ENCODE measurements around the gene SPRR2D. TPM values are rescaled to one million over a fixed set of nuclear protein-coding genes. Genes with fewer than 3 reads are reported as not detected.
"Not testable (repeated sequence)": the region's sequence is repeated elsewhere in the genome, so short reads cannot be mapped to it uniquely, and the experiment has no call there.

Gene SPRR2D
- total and polyA plus RNA-seq, 3 donors from 2014 or later: 0.56 to 0.74 TPM; not detected in 1

DNA sequence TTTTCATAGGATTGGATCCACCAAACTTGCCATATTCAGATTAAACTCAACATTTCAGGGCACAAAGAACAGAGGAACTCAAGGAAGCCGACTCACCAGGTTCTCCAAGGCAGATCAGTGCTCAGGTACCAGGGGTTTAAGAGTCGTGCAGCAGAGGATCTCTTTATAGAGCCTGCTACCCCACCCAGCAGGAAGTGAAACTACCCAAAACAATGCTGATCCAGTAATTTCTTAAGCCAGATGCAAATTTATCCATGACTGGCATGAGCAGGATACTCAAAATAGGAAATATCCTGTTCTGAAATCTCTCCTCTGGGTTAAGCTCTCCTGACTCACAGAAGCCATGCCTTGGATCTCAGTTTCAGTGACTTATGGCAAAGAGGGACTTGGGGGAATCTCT is 16.5 kb upstream of the SPRR2D start, which contains the start of gene SPRR2A:
Gene SPRR2A (minus strand): TSS at position 138 of the 400 bp plus-strand sequence. CDS start 777 bp downstream, outside the sequence.
- TF ChIP-seq POLR2A (IDR thresholded peaks at IDR 0.05): no peak
- TF ChIP-seq, protein P1, sequence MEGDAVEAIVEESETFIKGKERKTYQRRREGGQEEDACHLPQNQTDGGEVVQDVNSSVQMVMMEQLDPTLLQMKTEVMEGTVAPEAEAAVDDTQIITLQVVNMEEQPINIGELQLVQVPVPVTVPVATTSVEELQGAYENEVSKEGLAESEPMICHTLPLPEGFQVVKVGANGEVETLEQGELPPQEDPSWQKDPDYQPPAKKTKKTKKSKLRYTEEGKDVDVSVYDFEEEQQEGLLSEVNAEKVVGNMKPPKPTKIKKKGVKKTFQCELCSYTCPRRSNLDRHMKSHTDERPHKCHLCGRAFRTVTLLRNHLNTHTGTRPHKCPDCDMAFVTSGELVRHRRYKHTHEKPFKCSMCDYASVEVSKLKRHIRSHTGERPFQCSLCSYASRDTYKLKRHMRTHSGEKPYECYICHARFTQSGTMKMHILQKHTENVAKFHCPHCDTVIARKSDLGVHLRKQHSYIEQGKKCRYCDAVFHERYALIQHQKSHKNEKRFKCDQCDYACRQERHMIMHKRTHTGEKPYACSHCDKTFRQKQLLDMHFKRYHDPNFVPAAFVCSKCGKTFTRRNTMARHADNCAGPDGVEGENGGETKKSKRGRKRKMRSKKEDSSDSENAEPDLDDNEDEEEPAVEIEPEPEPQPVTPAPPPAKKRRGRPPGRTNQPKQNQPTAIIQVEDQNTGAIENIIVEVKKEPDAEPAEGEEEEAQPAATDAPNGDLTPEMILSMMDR (IDR thresholded peaks at IDR 0.05): no peak
- Histone ChIP-seq H3K9me3 (no peaks in the 10 kb centered on the region), H3K4me3 (no peak within 1 kb of the TSS), H3K27me3 (no peaks in the 10 kb centered on the region), H3K27ac (no peak within 1 kb of the TSS), H3K4me1 (no peaks in the 10 kb centered on the region), H3K36me3 (ENCODE audit: low read depth, missing control alignments) (no peaks in the 10 kb centered on the region)
- 83 to 86% methylated on average over 2 of the region's 2 CpGs for WGBS, 2 donors
- intact Hi-C loops (cut with DNase I; ENCODE audit: low total_unique reads): no loop called here
- no peak for DNase-seq

DNA sequence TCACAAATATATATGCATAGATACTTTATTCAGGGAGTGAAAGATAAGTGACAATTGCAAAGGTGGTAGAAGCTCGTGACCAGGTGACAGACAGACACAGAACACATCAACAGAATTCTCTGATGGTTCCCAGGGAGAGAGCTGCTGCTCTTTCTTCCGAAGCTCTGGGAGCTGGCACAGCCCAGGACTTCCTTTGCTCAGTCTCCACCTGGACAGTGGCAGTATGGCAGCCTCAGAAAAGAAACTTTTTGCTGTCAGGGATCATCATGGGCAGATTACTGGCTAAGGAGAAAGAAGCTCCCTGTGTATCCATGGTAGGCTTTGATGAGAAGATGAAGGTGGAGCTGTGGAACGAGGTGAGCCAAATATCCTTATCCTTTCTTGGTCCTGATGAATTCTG is 15.2 kb upstream of the SPRR2D start:
- H3K4me3 ChIP-seq; H3K27ac ChIP-seq; H3K27me3 ChIP-seq; intact Hi-C loops (cut with DNase I; ENCODE audit: low total_unique reads); DNase-seq; H3K36me3 ChIP-seq (ENCODE audit: low read depth, missing control alignments); H3K9me3 ChIP-seq; H3K4me1 ChIP-seq: not testable (repeated sequence)
- 53 to 72% methylated on average over 3 of the region's 3 CpGs for WGBS, 2 donors

DNA sequence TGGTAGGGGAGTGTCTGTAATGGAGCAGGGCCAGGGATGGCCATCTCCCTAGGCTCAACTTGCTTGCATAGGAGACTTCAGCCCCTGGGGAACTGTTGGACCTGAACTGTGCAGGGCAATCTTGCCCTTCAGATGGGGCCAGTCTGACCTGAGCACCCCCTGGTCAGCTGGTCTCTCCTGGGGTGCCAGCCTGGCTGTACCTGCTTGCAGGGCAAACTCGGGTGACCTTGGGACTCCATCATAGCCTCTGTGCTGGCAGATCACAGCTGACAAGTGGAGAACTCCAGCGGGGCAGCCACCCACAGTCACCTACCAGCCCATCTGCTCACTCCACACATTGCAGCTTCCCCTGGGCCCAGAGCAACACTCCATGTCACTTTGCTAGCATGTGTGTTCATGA is 8.3 kb upstream of the SPRR2D start:
- Histone ChIP-seq H3K36me3 (ENCODE audit: low read depth, missing control alignments) (no peaks in the 10 kb centered on the region), H3K27me3 (no peaks in the 10 kb centered on the region), H3K4me1 (no peaks in the 10 kb centered on the region), H3K4me3 (no peak overlapping the region), H3K27ac (no peak overlapping the region), H3K9me3 (no peaks in the 10 kb centered on the region)
- intact Hi-C loops (cut with DNase I; ENCODE audit: low total_unique reads): no loop called here
- TF ChIP-seq, protein P1 (IDR thresholded peaks at IDR 0.05): no peak
- TF ChIP-seq POLR2A (IDR thresholded peaks at IDR 0.05): no peak
- WGBS, 2 donors: 63 to 95% methylated on average over 1 to 2 of the region's 2 CpGs
- DNase-seq: no peak

DNA sequence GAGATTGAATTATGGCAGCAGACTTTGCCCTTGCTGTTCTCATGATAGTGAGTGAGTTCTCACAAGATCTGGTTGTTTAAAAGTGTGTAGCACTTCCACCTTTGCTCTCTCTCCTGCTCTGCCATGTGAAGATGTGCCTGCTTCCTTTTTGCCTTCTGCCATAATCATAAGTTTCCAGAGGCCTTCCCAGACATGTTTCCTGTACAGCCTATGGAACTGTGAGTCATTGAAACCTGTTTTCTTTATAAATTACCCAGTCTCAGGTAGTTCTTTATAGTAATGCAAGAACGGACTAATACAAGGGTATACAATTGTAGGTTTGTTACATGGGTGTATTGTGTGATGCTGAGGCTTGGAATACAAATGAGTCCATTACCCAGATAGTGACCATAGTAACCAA is 5.7 kb downstream of the SPRR2D start:
- Histone ChIP-seq H3K27ac (no peak overlapping the region), H3K4me1 (no peaks in the 10 kb centered on the region), H3K9me3 (no peaks in the 10 kb centered on the region), H3K27me3 (no peaks in the 10 kb centered on the region), H3K36me3 (ENCODE audit: low read depth, missing control alignments) (no peaks in the 10 kb centered on the region), H3K4me3 (no peak overlapping the region)
- TF ChIP-seq, protein P1 (IDR thresholded peaks at IDR 0.05): no peak
- no peak for TF ChIP-seq POLR2A (IDR thresholded peaks at IDR 0.05)
- no peak for DNase-seq
- 88 to 95% methylated on average over 1 of the region's 1 CpG for WGBS, 2 donors
- intact Hi-C loops (cut with DNase I; ENCODE audit: low total_unique reads): no loop called here

DNA sequence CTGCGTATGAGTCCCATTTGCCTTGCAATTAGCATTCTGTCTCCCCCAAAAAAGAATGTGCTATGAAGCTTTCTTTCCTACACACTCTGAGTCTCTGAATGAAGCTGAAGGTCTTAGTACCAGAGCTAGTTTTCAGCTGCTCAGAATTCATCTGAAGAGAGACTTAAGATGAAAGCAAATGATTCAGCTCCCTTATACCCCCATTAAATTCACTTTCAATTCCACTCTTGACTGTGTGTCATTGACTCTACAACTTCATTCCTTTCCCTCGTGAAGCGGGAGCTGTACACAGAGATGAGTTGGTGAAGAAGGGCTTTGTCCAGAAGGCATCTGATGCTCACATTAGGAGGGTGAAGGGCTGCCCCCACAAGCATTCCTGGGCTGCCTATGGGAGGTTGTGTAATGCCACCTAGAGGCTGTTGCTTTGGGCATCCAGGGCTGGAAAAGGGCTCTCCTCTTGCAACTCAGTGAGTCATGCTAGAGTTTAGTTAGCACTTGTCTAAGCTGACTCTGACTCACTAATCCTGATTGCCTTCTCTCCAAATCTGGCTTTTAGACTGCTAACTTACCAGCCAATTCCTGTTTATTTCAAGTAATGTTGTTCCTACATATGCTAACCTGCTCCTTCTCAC is 8.1 kb downstream of the SPRR2D start:
- no peak overlapping the region for H3K27ac ChIP-seq
- no peaks in the 10 kb centered on the region for H3K4me1 ChIP-seq
- no peaks in the 10 kb centered on the region for H3K9me3 ChIP-seq
- no peaks in the 10 kb centered on the region for H3K36me3 ChIP-seq (ENCODE audit: low read depth, missing control alignments)
- no peak overlapping the region for H3K4me3 ChIP-seq
- 48 to 53% methylated on average over 3 of the region's 3 CpGs for WGBS, 2 donors
- H3K27me3 ChIP-seq: no peaks in the 10 kb centered on the region
- intact Hi-C loops (cut with DNase I; ENCODE audit: low total_unique reads): no loop called here
- TF ChIP-seq, protein P1 (IDR thresholded peaks at IDR 0.05): no peak
- no peak for TF ChIP-seq POLR2A (IDR thresholded peaks at IDR 0.05)
- DNase-seq: peak; percentile 28

All from testis (tissue), 3 donors.